GM21447 (cell line): ENCODE data around the gene EDAR.

Experiments used
- ATAC-seq: cut with Tn5 transposase; IDR thresholded peaks from one replicate; pipeline ENCODE4 v1.9.1; 2021; ENCODE audit not compliant: unreplicated experiment

Gene EDAR

GRCh38 chr2:108969856-108970255, 19.2 kb downstream of the EDAR start:
- ATAC-seq, result no peak

- ATAC-seq, result no peak
Measured at GRCh38 chr2:108968619-108969018, 20.4 kb downstream of the EDAR start.

- ATAC-seq, result no peak
Measured at GRCh38 chr2:108967757-108968156, 21.3 kb downstream of the EDAR start.

GRCh38 chr2:108965540-108966289, 23.3 kb downstream of the EDAR start:
- ATAC-seq, result no peak

GRCh38 chr2:108963057-108963456, 26.0 kb downstream of the EDAR start:
- ATAC-seq, result no peak

GRCh38 chr2:108961796-108962195, 27.2 kb downstream of the EDAR start:
- no peak for ATAC-seq

- ATAC-seq, result no peak
Measured at GRCh38 chr2:108960006-108960405, 29.0 kb downstream of the EDAR start.

- ATAC-seq, result no peak
Measured at GRCh38 chr2:108959401-108959800, 29.6 kb downstream of the EDAR start.

GRCh38 chr2:108958632-108959341, 30.2 kb downstream of the EDAR start:
- no peak for ATAC-seq

- no peak for ATAC-seq
Measured at GRCh38 chr2:108958002-108958401, 31.0 kb downstream of the EDAR start.

GRCh38 chr2:108956375-108956774, 32.6 kb downstream of the EDAR start:
- no peak for ATAC-seq

- ATAC-seq, result no peak
Measured at GRCh38 chr2:108950369-108951135, 38.5 kb downstream of the EDAR start.

GRCh38 chr2:108949316-108950239, 39.4 kb downstream of the EDAR start:
- ATAC-seq, result no peak

GRCh38 chr2:108947271-108947907, 41.6 kb downstream of the EDAR start:
- ATAC-seq, result no peak

GRCh38 chr2:108946442-108946841, 42.6 kb downstream of the EDAR start:
- ATAC-seq, result no peak

- ATAC-seq, result no peak
Measured at GRCh38 chr2:108945969-108946368, 43.1 kb downstream of the EDAR start.

- ATAC-seq, result no peak
Measured at GRCh38 chr2:108944601-108945331, 44.3 kb downstream of the EDAR start.

GRCh38 chr2:108943751-108944150, 45.3 kb downstream of the EDAR start:
- ATAC-seq, result no peak

- ATAC-seq, result no peak
Measured at GRCh38 chr2:108942888-108943287, 46.1 kb downstream of the EDAR start.
